GM18526 (cell line): ENCODE measurements around the gene CHAC2.

ENCODE experiments used
- POLR2A ChIP-seq: IDR thresholded peaks from 3 replicates; pipeline ENCODE4 v1.6.1; 2011; ENCODE audit not compliant: insufficient read length; ENCODE audit errors: extremely low read depth

CHAC2 gene

GRCh38 chr2:53811601-53812000 lies 44.0 kb downstream of the CHAC2 start:
- TF ChIP-seq POLR2A: no peak

DNA sequence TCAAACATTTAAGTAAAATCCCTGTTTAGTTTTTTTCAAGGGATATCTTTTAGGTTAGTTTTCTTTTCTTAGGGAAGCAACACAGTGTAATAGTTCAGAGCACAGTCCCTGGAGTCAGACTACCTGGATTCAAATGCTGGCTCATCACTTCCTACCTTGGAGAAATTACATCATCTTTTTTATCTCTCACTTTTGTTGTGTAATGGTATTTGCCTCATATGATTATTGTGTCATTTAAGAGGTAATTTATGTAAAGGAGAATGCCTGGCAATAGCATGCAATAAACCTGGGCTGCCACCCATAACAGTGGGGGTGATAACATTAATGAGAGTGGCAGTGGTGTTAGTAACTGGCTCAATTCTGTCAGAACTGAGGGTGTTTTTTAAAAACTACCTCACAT lies 45.5 kb downstream of the CHAC2 start:
- TF ChIP-seq POLR2A: no peak

- no peak for TF ChIP-seq POLR2A
These were observed 51.3 kb downstream of the CHAC2 start for GRCh38 chr2:53818854-53819435.

DNA sequence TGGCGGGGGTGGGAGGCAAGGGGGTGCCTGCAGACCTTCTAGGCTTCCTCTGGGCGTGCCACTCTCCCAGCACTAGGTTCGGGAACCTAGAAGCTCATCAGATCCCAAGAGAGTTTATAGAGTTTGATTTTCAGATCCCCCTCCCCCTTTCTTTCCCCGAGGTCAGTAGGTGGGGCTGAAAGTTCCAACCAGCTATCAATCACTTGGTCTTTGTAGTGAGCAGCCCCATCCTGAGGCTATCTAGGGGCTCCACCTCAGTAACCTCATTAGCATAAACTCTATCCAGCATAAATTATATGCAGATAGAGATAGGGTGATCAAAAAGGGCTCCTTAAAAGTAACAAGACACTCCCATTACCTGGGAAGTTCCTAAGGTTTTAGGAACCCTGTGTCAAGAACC lies 52.0 kb downstream of the CHAC2 start:
- no peak for TF ChIP-seq POLR2A

DNA sequence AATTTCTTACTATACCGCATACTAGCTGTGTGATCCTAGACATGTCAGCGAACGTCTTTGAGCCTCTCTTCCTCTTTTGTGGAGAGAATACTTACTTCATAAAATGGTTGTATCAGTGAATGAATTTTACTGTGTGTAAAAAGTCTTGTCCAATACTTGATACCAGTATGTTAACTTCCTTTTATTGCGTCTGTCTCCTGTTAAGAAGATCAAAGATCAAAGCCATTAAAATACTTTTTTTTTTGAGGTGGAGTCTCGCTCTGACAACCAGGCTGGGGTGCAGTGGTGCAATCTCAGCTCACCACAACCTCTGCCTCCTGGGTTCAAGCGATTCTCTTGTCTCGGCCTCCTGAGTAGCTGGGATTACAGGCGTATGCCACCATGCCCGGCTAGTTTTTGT lies 52.4 kb downstream of the CHAC2 start:
- TF ChIP-seq POLR2A: no peak

GRCh38 chr2:53820711-53821110 lies 53.1 kb downstream of the CHAC2 start:
- no peak for TF ChIP-seq POLR2A

GRCh38 chr2:53821810-53822209 lies 54.2 kb downstream of the CHAC2 start:
- TF ChIP-seq POLR2A: no peak
